ENCODE data around the gene C3.
A peak's percentile ranks its signal among the peaks of the same experiment; 100 is the strongest.

C3 gene

GRCh38 chr19:6724631-6725492 lies 4.4 kb upstream of the C3 start:
- H3K9me3 ChIP-seq (ENCODE audit: insufficient read depth, low read length), result no peaks in the 10 kb centered on the region
- TF ChIP-seq EZH2phosphoT487 (IDR thresholded peaks at IDR 0.05; ENCODE audit: low read depth) (no peak), CTCF (IDR thresholded peaks at IDR 0.05; ENCODE audit: low read depth, low read length) (no peak)
- H3K79me2 ChIP-seq (ENCODE audit: low read length), result no peaks in the 10 kb centered on the region
- H4K20me1 ChIP-seq (ENCODE audit: insufficient read depth, low read length), result no peaks in the 10 kb centered on the region
- no peak overlapping the region for H3K9ac ChIP-seq (ENCODE audit: low read length)
- no peak overlapping the region for H3K27ac ChIP-seq (ENCODE audit: low read length)
- no peak overlapping the region for H2AFZ ChIP-seq (ENCODE audit: low read depth, low read length)
- peaks cover 41% of the 10 kb centered on the region for H3K4me1 ChIP-seq (ENCODE audit: low read length)
- no peak overlapping the region for H3K4me3 ChIP-seq (ENCODE audit: low read length)
- no peak overlapping the region for H3K4me2 ChIP-seq (ENCODE audit: low read length)
- no peaks in the 10 kb centered on the region for H3K27me3 ChIP-seq (ENCODE audit: low read depth, low read length)
- H3K36me3 ChIP-seq (replicated peaks; ENCODE audit: low read depth, low read length), result peaks cover 3% of the 10 kb centered on the region

- Histone ChIP-seq H3K4me3 (ENCODE audit: low read length) (no peak overlapping the region), H3K4me2 (ENCODE audit: low read length) (no peak overlapping the region), H3K4me1 (ENCODE audit: low read length) (peaks cover 42% of the 10 kb centered on the region), H3K79me2 (ENCODE audit: low read length) (no peaks in the 10 kb centered on the region), H3K9me3 (ENCODE audit: insufficient read depth, low read length) (no peaks in the 10 kb centered on the region), H3K9ac (ENCODE audit: low read length) (no peak overlapping the region), H4K20me1 (ENCODE audit: insufficient read depth, low read length) (no peaks in the 10 kb centered on the region), H3K27ac (ENCODE audit: low read length) (no peak overlapping the region), H2AFZ (ENCODE audit: low read depth, low read length) (no peak overlapping the region), H3K27me3 (ENCODE audit: low read depth, low read length) (no peaks in the 10 kb centered on the region), H3K36me3 (replicated peaks; ENCODE audit: low read depth, low read length) (no peaks in the 10 kb centered on the region)
- no peak for TF ChIP-seq CTCF (IDR thresholded peaks at IDR 0.05; ENCODE audit: low read depth, low read length)
- no peak for TF ChIP-seq EZH2phosphoT487 (IDR thresholded peaks at IDR 0.05; ENCODE audit: low read depth)
These were observed 3.3 kb upstream of the C3 start for GRCh38 chr19:6723738-6724137.

GRCh38 chr19:6723108-6723618 lies 2.7 kb upstream of the C3 start:
- H3K9ac ChIP-seq (ENCODE audit: low read length), result no peak overlapping the region
- H2AFZ ChIP-seq (ENCODE audit: low read depth, low read length), result no peak overlapping the region
- H3K36me3 ChIP-seq (replicated peaks; ENCODE audit: low read depth, low read length), result no peaks in the 10 kb centered on the region
- peaks cover 36% of the 10 kb centered on the region for H3K4me1 ChIP-seq (ENCODE audit: low read length)
- no peaks in the 10 kb centered on the region for H3K27me3 ChIP-seq (ENCODE audit: low read depth, low read length)
- H4K20me1 ChIP-seq (ENCODE audit: insufficient read depth, low read length), result no peaks in the 10 kb centered on the region
- no peak overlapping the region for H3K4me2 ChIP-seq (ENCODE audit: low read length)
- no peaks in the 10 kb centered on the region for H3K79me2 ChIP-seq (ENCODE audit: low read length)
- H3K9me3 ChIP-seq (ENCODE audit: insufficient read depth, low read length), result no peaks in the 10 kb centered on the region
- H3K4me3 ChIP-seq (ENCODE audit: low read length), result no peak overlapping the region
- no peak overlapping the region for H3K27ac ChIP-seq (ENCODE audit: low read length)
- no peak for TF ChIP-seq EZH2phosphoT487 (IDR thresholded peaks at IDR 0.05; ENCODE audit: low read depth)
- no peak for TF ChIP-seq CTCF (IDR thresholded peaks at IDR 0.05; ENCODE audit: low read depth, low read length)

GRCh38 chr19:6721773-6722172 lies 1.3 kb upstream of the C3 start:
- Histone ChIP-seq H2AFZ (ENCODE audit: low read depth, low read length) (peak overlapping the region; percentile 63), H3K79me2 (ENCODE audit: low read length) (no peaks in the 10 kb centered on the region), H3K27ac (ENCODE audit: low read length) (no peak overlapping the region), H3K27me3 (ENCODE audit: low read depth, low read length) (0 out of 2 replicates have a peak, but pooled peaks cover 4% of the 10 kb centered on the region), H3K4me1 (ENCODE audit: low read length) (peaks cover 31% of the 10 kb centered on the region), H3K36me3 (replicated peaks; ENCODE audit: low read depth, low read length) (no peaks in the 10 kb centered on the region), H3K9me3 (ENCODE audit: insufficient read depth, low read length) (no peaks in the 10 kb centered on the region), H3K4me2 (ENCODE audit: low read length) (peak overlapping the region; percentile 55), H3K4me3 (ENCODE audit: low read length) (peak overlapping the region; percentile 54), H4K20me1 (ENCODE audit: insufficient read depth, low read length) (no peaks in the 10 kb centered on the region), H3K9ac (ENCODE audit: low read length) (peak overlapping the region; percentile 25; the same call in 1 of the 2 replicates)
- no peak for TF ChIP-seq EZH2phosphoT487 (IDR thresholded peaks at IDR 0.05; ENCODE audit: low read depth)
- TF ChIP-seq CTCF (IDR thresholded peaks at IDR 0.05; ENCODE audit: low read depth, low read length), result no peak
